Osteoblast (primary cell): ENCODE data around the gene STAT4. TPM values are rescaled to one million over a fixed set of nuclear protein-coding genes. Genes with fewer than 3 reads are reported as not detected.

ENCODE experiments used
- DNase-seq: peaks from one replicate; pipeline ENCODE4 v3.0.0; 2011; ENCODE audit warnings: low spot score, mixed read lengths; ENCODE audit not compliant: insufficient read length; ENCODE audit errors: missing footprints
- H2AFZ ChIP-seq: 2 replicates; pipeline ENCODE4 v1.6.0; 2011; ENCODE audit warnings: mild to moderate bottlenecking, low read length
- H3K27ac ChIP-seq: 2 replicates; pipeline ENCODE4 v1.5.1; 2011; ENCODE audit warnings: mild to moderate bottlenecking, low read depth, low read length, moderate library complexity
- H3K27me3 ChIP-seq: 2 replicates; pipeline ENCODE4 v1.6.0; 2012; ENCODE audit warnings: mild to moderate bottlenecking, control low read depth, inconsistent platforms, low read length, moderate library complexity; ENCODE audit not compliant: insufficient read depth
- H3K36me3 ChIP-seq: 2 replicates; pipeline ENCODE4 v1.5.1; 2011; ENCODE audit warnings: mild to moderate bottlenecking, low read length, control low read depth, moderate library complexity; ENCODE audit not compliant: insufficient read depth
- H3K4me1 ChIP-seq: 2 replicates; pipeline ENCODE4 v1.5.1; 2011; ENCODE audit warnings: mild to moderate bottlenecking, low read length, control low read depth, moderate library complexity; ENCODE audit not compliant: insufficient read depth
- H3K4me2 ChIP-seq: 2 replicates; pipeline ENCODE4 v1.6.0; 2011; ENCODE audit warnings: mild to moderate bottlenecking, low read length; ENCODE audit not compliant: insufficient read depth
- H3K4me3 ChIP-seq: fragments of 200-600 bp; sonication (generic); 3 replicates; pipeline ENCODE4 v1.5.1; 2012; ENCODE audit warnings: mild to moderate bottlenecking, low read length, inconsistent platforms; ENCODE audit not compliant: insufficient read depth
- H3K79me2 ChIP-seq: 2 replicates; pipeline ENCODE4 v1.6.0; 2012; ENCODE audit warnings: mild to moderate bottlenecking, low read length, control low read depth, inconsistent platforms; ENCODE audit not compliant: insufficient read depth
- H3K9me3 ChIP-seq: 2 replicates; pipeline ENCODE4 v1.5.1; 2011; ENCODE audit warnings: low read depth, low read length, control low read depth
- H4K20me1 ChIP-seq: 2 replicates; pipeline ENCODE4 v1.6.0; 2012; ENCODE audit warnings: mild to moderate bottlenecking, low read length, control low read depth; ENCODE audit not compliant: insufficient read depth
- total RNA-seq: library from RNA; depleted of rRNA; stranded (reverse); fragments of >200 nt; gene quantifications from 2 replicates; pipeline ENCODE4 v1.2.3, GENCODE V29; 2012
- TF ChIP-seq, protein P1 (sequence below): IDR thresholded peaks from 2 replicates; pipeline ENCODE4 v1.5.1; 2011; ENCODE audit warnings: mild to moderate bottlenecking, low read depth, low read length, moderate library complexity; ENCODE audit errors: extremely low read depth

The STAT4 gene
- total RNA-seq, 1 donor: 16.6 TPM

DNA sequence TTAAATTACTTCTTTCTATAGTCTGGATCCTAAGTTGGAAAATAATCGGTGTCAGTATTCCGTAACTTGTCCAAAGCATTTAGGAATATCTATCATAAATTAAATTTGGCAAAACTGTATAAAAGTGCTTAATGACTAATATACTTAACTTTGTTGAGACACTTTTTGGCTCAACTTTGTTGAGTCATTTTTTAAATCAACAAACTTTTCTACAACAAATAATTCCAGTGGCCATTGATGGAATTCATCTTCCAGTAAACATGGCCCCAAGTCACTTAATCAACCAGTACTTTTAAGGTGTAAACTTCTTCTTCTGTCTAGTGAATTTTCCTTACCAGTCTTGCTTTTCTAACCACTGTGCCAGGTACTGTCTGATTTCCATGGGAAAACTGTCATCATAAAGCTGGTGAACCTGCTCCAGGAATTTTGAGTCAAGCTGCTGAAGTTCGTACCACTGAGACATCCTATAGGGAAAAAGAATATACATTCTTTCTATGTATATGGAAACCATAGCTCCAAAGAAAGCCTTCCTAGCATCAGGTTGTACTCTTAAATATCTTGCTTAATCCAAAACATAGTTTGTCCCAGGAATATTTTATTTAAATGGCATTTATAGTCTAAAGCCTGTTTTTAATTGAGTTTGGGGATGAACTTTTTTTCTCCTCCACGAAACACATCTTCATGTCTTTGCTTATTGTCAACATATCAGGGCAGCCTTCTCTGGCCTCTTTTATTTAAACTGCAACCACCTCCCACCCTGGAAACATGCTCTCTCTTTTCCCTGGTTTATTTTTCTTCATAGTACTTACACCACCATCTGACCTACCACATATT lies 141.0 kb downstream of the STAT4 start:
- peaks cover 44% of the 10 kb centered on the region for H4K20me1 ChIP-seq
- H3K79me2 ChIP-seq: peaks cover 62% of the 10 kb centered on the region
- H3K4me3 ChIP-seq: no peak overlapping the region
- H3K4me1 ChIP-seq: peaks cover 33% of the 10 kb centered on the region
- H3K27ac ChIP-seq: peak overlapping the region; percentile 8
- H3K27me3 ChIP-seq: no peaks in the 10 kb centered on the region
- peaks cover 74% of the 10 kb centered on the region for H3K36me3 ChIP-seq
- TF ChIP-seq, protein P1, sequence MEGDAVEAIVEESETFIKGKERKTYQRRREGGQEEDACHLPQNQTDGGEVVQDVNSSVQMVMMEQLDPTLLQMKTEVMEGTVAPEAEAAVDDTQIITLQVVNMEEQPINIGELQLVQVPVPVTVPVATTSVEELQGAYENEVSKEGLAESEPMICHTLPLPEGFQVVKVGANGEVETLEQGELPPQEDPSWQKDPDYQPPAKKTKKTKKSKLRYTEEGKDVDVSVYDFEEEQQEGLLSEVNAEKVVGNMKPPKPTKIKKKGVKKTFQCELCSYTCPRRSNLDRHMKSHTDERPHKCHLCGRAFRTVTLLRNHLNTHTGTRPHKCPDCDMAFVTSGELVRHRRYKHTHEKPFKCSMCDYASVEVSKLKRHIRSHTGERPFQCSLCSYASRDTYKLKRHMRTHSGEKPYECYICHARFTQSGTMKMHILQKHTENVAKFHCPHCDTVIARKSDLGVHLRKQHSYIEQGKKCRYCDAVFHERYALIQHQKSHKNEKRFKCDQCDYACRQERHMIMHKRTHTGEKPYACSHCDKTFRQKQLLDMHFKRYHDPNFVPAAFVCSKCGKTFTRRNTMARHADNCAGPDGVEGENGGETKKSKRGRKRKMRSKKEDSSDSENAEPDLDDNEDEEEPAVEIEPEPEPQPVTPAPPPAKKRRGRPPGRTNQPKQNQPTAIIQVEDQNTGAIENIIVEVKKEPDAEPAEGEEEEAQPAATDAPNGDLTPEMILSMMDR: no peak
- no peak for DNase-seq
- no peak overlapping the region for H2AFZ ChIP-seq
- no peaks in the 10 kb centered on the region for H3K9me3 ChIP-seq
- H3K4me2 ChIP-seq: peak overlapping the region; percentile 6

GRCh38 chr2:191008286-191008685 lies 142.5 kb downstream of the STAT4 start:
- no peak overlapping the region for H3K4me2 ChIP-seq
- H3K4me1 ChIP-seq: peaks cover 28% of the 10 kb centered on the region
- no peaks in the 10 kb centered on the region for H3K27me3 ChIP-seq
- H3K36me3 ChIP-seq: peaks cover 88% of the 10 kb centered on the region
- TF ChIP-seq, protein P1: no peak
- no peak overlapping the region for H2AFZ ChIP-seq
- H4K20me1 ChIP-seq: peaks cover 38% of the 10 kb centered on the region
- peaks cover 58% of the 10 kb centered on the region for H3K79me2 ChIP-seq
- no peak overlapping the region for H3K4me3 ChIP-seq
- DNase-seq: no peak
- H3K27ac ChIP-seq: no peak overlapping the region
- H3K9me3 ChIP-seq: no peaks in the 10 kb centered on the region

GRCh38 chr2:191006997-191007783 lies 143.6 kb downstream of the STAT4 start:
- Histone ChIP-seq H3K27ac (no peak overlapping the region), H4K20me1 (peaks cover 30% of the 10 kb centered on the region), H3K4me3 (no peak overlapping the region), H3K79me2 (peaks cover 47% of the 10 kb centered on the region), H3K9me3 (no peaks in the 10 kb centered on the region), H3K27me3 (no peaks in the 10 kb centered on the region), H3K36me3 (peaks cover 95% of the 10 kb centered on the region), H3K4me1 (peaks cover 22% of the 10 kb centered on the region), H3K4me2 (no peak overlapping the region), H2AFZ (no peak overlapping the region)
- TF ChIP-seq, protein P1: no peak
- DNase-seq: no peak

GRCh38 chr2:191006297-191006696 lies 144.5 kb downstream of the STAT4 start:
- no peak overlapping the region for H2AFZ ChIP-seq
- H3K9me3 ChIP-seq: no peaks in the 10 kb centered on the region
- peaks cover 16% of the 10 kb centered on the region for H3K4me1 ChIP-seq
- no peak overlapping the region for H3K4me3 ChIP-seq
- peaks cover 26% of the 10 kb centered on the region for H4K20me1 ChIP-seq
- no peak overlapping the region for H3K4me2 ChIP-seq
- TF ChIP-seq, protein P1: no peak
- no peaks in the 10 kb centered on the region for H3K27me3 ChIP-seq
- H3K36me3 ChIP-seq: peaks cover 98% of the 10 kb centered on the region
- H3K27ac ChIP-seq: no peak overlapping the region
- peaks cover 40% of the 10 kb centered on the region for H3K79me2 ChIP-seq
- DNase-seq: no peak
